Natural killer cell (primary cell): ENCODE results near the gene CAMSAP2. TPM values are rescaled to one million over a fixed set of nuclear protein-coding genes. Genes with fewer than 3 reads are reported as not detected.

Source experiments
- ATAC-seq, 3 donors: fragments of 150-1000 bp in 2 of 3; fragments of 200-7000 bp in 1 of 3; cut with Tn5 transposase; 1 replicate in 1 of 3; 2 replicates in 2 of 3; pipeline ENCODE4 v1.10.0; 2021; ENCODE audit warnings: mild to moderate bottlenecking in 2 of 3, moderate library complexity in 2 of 3
- DNase-seq, 2 donors: peaks; one replicate each; pipeline versions ENCODE4 v3.0.0 to v3.0.0-alpha.2; 2013 to 2021; ENCODE audit warnings: mixed read lengths in 1 of 2
- H3K27ac ChIP-seq: one replicate; pipeline ENCODE4 v1.5.1; 2013; ENCODE audit warnings: mild to moderate bottlenecking, low read length
- H3K27me3 ChIP-seq: one replicate; pipeline ENCODE4 v1.6.1; 2013; ENCODE audit warnings: low read length; ENCODE audit not compliant: control insufficient read depth, insufficient read depth
- H3K36me3 ChIP-seq: one replicate; pipeline ENCODE4 v1.6.1; 2013; ENCODE audit warnings: low read length; ENCODE audit not compliant: control insufficient read depth, insufficient read depth
- H3K4me1 ChIP-seq: one replicate; pipeline ENCODE4 v1.6.1; 2013; ENCODE audit warnings: low read length; ENCODE audit not compliant: control insufficient read depth, insufficient read depth
- H3K4me3 ChIP-seq: one replicate; pipeline ENCODE4 v1.5.1; 2013; ENCODE audit warnings: low read length
- H3K9me3 ChIP-seq: one replicate; pipeline ENCODE4 v1.6.1; 2013; ENCODE audit warnings: low read length; ENCODE audit not compliant: control insufficient read depth, insufficient read depth
- H3K27ac Mint-ChIP-seq, 2 donors: one replicate each; pipeline ENCODE4 v1.8.0; 2022; ENCODE audit warnings: mild to moderate bottlenecking in 2 of 2, mixed read lengths in 2 of 2, moderate library complexity in 1 of 2
- H3K27me3 Mint-ChIP-seq, 2 donors: one replicate each; pipeline ENCODE4 v1.8.0; 2022; ENCODE audit warnings: low read depth in 2 of 2, mixed read lengths in 2 of 2
- H3K36me3 Mint-ChIP-seq: one replicate; pipeline ENCODE4 v1.8.0; 2022; ENCODE audit warnings: mixed read lengths
- H3K4me1 Mint-ChIP-seq, 2 donors: one replicate each; pipeline ENCODE4 v1.8.0; 2022; ENCODE audit warnings: mixed read lengths in 2 of 2
- H3K4me3 Mint-ChIP-seq: one replicate; pipeline ENCODE4 v1.8.0; 2022; ENCODE audit warnings: mild to moderate bottlenecking, moderate library complexity, mixed read lengths
- H3K9me3 Mint-ChIP-seq, 2 donors: one replicate each; pipeline ENCODE4 v1.8.0; 2022; ENCODE audit warnings: mixed read lengths in 2 of 2
- CTCF ChIP-seq: fragments of 200-600 bp; IDR thresholded peaks from one replicate; pipeline ENCODE4 v1.8.0; 2022; ENCODE audit warnings: antibody characterized with exemption
- WGBS: methylation state at CpG from one replicate; pipeline ENCODE4 v1.1.7; 2013; ENCODE audit warnings: missing lambda C conversion rate; ENCODE audit not compliant: insufficient coverage; 5-methylcytosine and 5-hydroxymethylcytosine counted together
- intact Hi-C: fragments of 100-400 bp; cut with micrococcal nuclease; formaldehyde crosslinking; loops from one replicate; pipeline ENCODE4 v1.14.2; 2022
- total RNA-seq, 4 donors: library from RNA; stranded (reverse); fragments of 120-200 nt in 1 of 4; gene quantifications; one replicate each; pipeline versions ENCODE4 v1.2.3 to v1.2.4, GENCODE V29; 2013 to 2022

CAMSAP2 gene
- total RNA-seq, 3 donors from 2014 or later (not counting 1 experiment from before 2014, with no cell fraction given): 0.25 to 0.89 (median 0.50) TPM

- no peak overlapping the region for H3K27ac ChIP-seq
- H3K4me1 ChIP-seq: no peaks in the 10 kb centered on the region
- H3K27me3 Mint-ChIP-seq: peaks cover 0 to 7% of the 10 kb centered on the region in 2 donors
- no peaks in the 10 kb centered on the region for H3K27me3 ChIP-seq
- no peak for ATAC-seq
- intact Hi-C loops: no loop called here
- no peak overlapping the region for H3K4me3 Mint-ChIP-seq
- DNase-seq: no peak
- no peak overlapping the region for H3K4me3 ChIP-seq
- H3K4me1 Mint-ChIP-seq: no peaks in the 10 kb centered on the region
- H3K36me3 Mint-ChIP-seq: no peaks in the 10 kb centered on the region
- no peaks in the 10 kb centered on the region for H3K36me3 ChIP-seq
- H3K9me3 ChIP-seq: no peaks in the 10 kb centered on the region
- no peak overlapping the region for H3K27ac Mint-ChIP-seq
- no peak for TF ChIP-seq CTCF
- no peaks in the 10 kb centered on the region for H3K9me3 Mint-ChIP-seq
These were observed 37.2 kb downstream of the CAMSAP2 start for GRCh38 chr1:200775850-200776249.

GRCh38 chr1:200776949-200777348 lies 38.3 kb downstream of the CAMSAP2 start:
- H3K27me3 ChIP-seq: no peaks in the 10 kb centered on the region
- Mint-ChIP-seq H3K36me3 (no peaks in the 10 kb centered on the region), H3K27me3 (peaks cover 0 to 6% of the 10 kb centered on the region in 2 donors), H3K9me3 (no peaks in the 10 kb centered on the region), H3K4me3 (no peak overlapping the region), H3K4me1 (no peaks in the 10 kb centered on the region), H3K27ac (no peak overlapping the region)
- no peak for ATAC-seq
- H3K4me1 ChIP-seq: no peaks in the 10 kb centered on the region
- H3K27ac ChIP-seq: no peak overlapping the region
- no peaks in the 10 kb centered on the region for H3K36me3 ChIP-seq
- H3K4me3 ChIP-seq: no peak overlapping the region
- DNase-seq: no peak
- intact Hi-C loops: no loop called here
- no peaks in the 10 kb centered on the region for H3K9me3 ChIP-seq
- no peak for TF ChIP-seq CTCF

- H3K4me1 Mint-ChIP-seq: no peaks in the 10 kb centered on the region
- H3K4me3 Mint-ChIP-seq: no peak overlapping the region
- DNase-seq (no peak), ATAC-seq (no peak)
- H3K36me3 ChIP-seq: no peaks in the 10 kb centered on the region
- H3K9me3 ChIP-seq: no peaks in the 10 kb centered on the region
- 95% methylated on average over 3 of the region's 4 CpGs for WGBS
- H3K9me3 Mint-ChIP-seq: no peaks in the 10 kb centered on the region
- no peaks in the 10 kb centered on the region for H3K27me3 ChIP-seq
- H3K4me1 ChIP-seq: no peaks in the 10 kb centered on the region
- H3K4me3 ChIP-seq: no peak overlapping the region
- intact Hi-C loops: no loop called here
- peaks cover 0 to 6% of the 10 kb centered on the region in 2 donors for H3K27me3 Mint-ChIP-seq
- H3K27ac Mint-ChIP-seq: no peak overlapping the region
- TF ChIP-seq CTCF: no peak
- H3K27ac ChIP-seq: no peak overlapping the region
- H3K36me3 Mint-ChIP-seq: no peaks in the 10 kb centered on the region
These were observed 40.1 kb downstream of the CAMSAP2 start for GRCh38 chr1:200778766-200779165.

GRCh38 chr1:200779326-200779725 lies 40.6 kb downstream of the CAMSAP2 start:
- 82% methylated on average over 2 of the region's 2 CpGs for WGBS
- Histone ChIP-seq H3K4me3 (no peak overlapping the region), H3K27ac (no peak overlapping the region), H3K36me3 (no peaks in the 10 kb centered on the region), H3K4me1 (no peaks in the 10 kb centered on the region), H3K27me3 (no peaks in the 10 kb centered on the region), H3K9me3 (no peaks in the 10 kb centered on the region)
- Mint-ChIP-seq H3K4me3 (no peak overlapping the region), H3K9me3 (no peaks in the 10 kb centered on the region), H3K36me3 (no peaks in the 10 kb centered on the region), H3K27me3 (peaks cover 0 to 6% of the 10 kb centered on the region in 2 donors), H3K4me1 (no peaks in the 10 kb centered on the region), H3K27ac (no peak overlapping the region)
- DNase-seq (no peak), ATAC-seq (no peak)
- TF ChIP-seq CTCF: no peak
- intact Hi-C loops: no loop called here
